ENCODE results near the gene C10orf88. TPM values are rescaled to one million over a fixed set of nuclear protein-coding genes. Genes with fewer than 3 reads are reported as not detected.

The C10orf88 gene
- total and polyA plus RNA-seq, 2 of the 13 experiments (the other 11 are each of a cell fraction or from before 2014, with no cell fraction given): 4.6 to 11.8 TPM

DNA sequence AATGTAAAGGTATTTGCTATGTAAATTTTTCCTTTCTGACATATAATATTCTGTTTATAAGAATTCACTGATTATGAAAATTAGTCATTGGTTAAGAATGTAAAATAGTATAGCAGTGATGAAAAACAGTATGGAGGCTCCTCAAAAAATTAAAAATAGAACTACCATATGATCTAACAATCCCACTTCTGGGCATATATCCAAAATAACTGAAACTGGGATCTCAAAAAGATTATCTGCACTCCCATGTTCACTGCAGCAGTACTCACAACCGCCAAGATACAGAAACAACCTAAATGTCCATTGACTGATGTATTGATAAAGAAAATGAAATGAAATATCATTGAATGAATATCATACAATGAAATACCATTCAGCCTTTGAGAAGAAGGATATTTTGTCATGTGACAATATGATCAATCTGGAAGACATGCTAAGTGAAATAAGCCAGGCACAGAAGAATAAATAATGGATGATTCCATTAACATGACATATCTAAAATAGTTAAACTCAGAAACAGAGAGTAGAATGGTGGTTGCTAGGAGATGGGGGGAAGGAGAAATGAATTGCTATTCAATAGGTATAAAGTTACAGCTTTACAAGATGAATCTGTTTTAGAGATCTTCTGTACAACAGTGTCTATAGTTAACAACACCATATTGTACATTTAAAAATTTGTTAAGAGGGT, 14.0 kb downstream of the C10orf88 start (continued):
- TF ChIP-seq DR1 (CRISPR knock-in tag; IDR thresholded peaks at IDR 0.05) (no peak), PLRG1 (conservative IDR thresholded peaks at IDR 0.05) (no peak), PRDM4 (CRISPR knock-in tag; IDR thresholded peaks at IDR 0.05; ENCODE audit: borderline replicate concordance) (no peak), MAFG (CRISPR knock-in tag; IDR thresholded peaks at IDR 0.05) (no peak), SUZ12 (IDR thresholded peaks at IDR 0.05; ENCODE audit: low read depth, low read length) (no peak)

DNA sequence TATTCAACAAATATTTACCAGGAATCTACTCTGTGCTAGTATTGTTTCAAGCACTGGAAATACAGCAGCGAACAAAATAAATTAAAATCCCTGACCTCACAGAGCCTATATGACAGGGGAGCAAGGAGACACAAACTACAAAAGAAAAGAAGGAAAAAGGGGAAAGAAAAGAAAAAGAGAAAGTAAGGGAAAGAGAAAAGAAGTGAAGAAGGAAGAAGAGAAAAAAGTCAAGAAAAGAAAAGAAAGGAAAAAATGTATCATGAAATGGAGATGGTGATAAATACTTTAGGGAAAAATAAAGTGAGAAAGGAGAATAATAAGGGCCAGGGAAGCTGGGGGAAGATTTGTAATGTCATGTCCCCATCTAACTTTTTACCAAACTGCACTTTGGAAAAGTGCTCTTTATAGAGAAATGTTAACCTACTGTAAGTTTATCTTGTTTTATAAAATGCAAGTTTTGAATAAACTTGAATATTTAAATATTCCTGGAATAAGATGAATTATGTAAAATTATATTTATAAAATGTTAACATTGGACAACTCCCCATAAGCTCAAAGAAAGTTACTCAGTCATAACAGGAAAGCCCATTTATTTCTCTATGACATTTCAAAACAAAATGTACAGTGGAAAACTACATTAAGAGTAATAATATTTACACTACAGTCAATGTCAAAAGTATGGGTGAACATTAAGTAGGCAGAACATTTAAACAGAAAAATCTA, 14.7 kb downstream of the C10orf88 start:
- H4K20me1 ChIP-seq (ENCODE audit: insufficient read depth, low read length): no peaks in the 10 kb centered on the region
- no peak overlapping the region for H3K4me2 ChIP-seq (ENCODE audit: low read depth, low read length)
- FAIRE-seq: no peak
- in situ Hi-C loops (cut with HindIII; ENCODE audit: extremely low pct_ligation_motif_present, low pct_unique_long_range_greater_than_20kb): no loop called here
- no peaks in the 10 kb centered on the region for H3K79me2 ChIP-seq (ENCODE audit: insufficient read depth, low read length)
- intact Hi-C loops (cut with micrococcal nuclease; ENCODE audit: unreplicated experiment): no loop called here
- no peaks in the 10 kb centered on the region for H3K4me1 ChIP-seq (ENCODE audit: insufficient read depth, low read length)
- TF ChIP-seq NCOA1 (CRISPR knock-in tag; IDR thresholded peaks at IDR 0.05) (no peak), PHF5A (CRISPR knock-in tag; IDR thresholded peaks at IDR 0.05; ENCODE audit: low read depth, unreplicated experiment) (no peak), SMAD9 (CRISPR knock-in tag; IDR thresholded peaks at IDR 0.05) (no peak), ZFP82 (CRISPR knock-in tag; IDR thresholded peaks at IDR 0.05; ENCODE audit: borderline replicate concordance) (no peak), TCF7L2 (IDR thresholded peaks at IDR 0.05; ENCODE audit: low read depth, low read length) (no peak), KLF16 (CRISPR knock-in tag; IDR thresholded peaks at IDR 0.05) (no peak), ZBTB1 (CRISPR knock-in tag; IDR thresholded peaks at IDR 0.05; ENCODE audit: borderline replicate concordance) (no peak), MXI1 (IDR thresholded peaks at IDR 0.05; ENCODE audit: borderline replicate concordance, low read depth, low read length) (no peak), ZNF841 (CRISPR knock-in tag; IDR thresholded peaks at IDR 0.05; ENCODE audit: borderline replicate concordance) (no peak)
- TF ChIP-seq, protein P1, sequence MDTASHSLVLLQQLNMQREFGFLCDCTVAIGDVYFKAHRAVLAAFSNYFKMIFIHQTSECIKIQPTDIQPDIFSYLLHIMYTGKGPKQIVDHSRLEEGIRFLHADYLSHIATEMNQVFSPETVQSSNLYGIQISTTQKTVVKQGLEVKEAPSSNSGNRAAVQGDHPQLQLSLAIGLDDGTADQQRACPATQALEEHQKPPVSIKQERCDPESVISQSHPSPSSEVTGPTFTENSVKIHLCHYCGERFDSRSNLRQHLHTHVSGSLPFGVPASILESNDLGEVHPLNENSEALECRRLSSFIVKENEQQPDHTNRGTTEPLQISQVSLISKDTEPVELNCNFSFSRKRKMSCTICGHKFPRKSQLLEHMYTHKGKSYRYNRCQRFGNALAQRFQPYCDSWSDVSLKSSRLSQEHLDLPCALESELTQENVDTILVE (CRISPR knock-in tag; IDR thresholded peaks at IDR 0.05): no peak
- TF ChIP-seq, protein P2, sequence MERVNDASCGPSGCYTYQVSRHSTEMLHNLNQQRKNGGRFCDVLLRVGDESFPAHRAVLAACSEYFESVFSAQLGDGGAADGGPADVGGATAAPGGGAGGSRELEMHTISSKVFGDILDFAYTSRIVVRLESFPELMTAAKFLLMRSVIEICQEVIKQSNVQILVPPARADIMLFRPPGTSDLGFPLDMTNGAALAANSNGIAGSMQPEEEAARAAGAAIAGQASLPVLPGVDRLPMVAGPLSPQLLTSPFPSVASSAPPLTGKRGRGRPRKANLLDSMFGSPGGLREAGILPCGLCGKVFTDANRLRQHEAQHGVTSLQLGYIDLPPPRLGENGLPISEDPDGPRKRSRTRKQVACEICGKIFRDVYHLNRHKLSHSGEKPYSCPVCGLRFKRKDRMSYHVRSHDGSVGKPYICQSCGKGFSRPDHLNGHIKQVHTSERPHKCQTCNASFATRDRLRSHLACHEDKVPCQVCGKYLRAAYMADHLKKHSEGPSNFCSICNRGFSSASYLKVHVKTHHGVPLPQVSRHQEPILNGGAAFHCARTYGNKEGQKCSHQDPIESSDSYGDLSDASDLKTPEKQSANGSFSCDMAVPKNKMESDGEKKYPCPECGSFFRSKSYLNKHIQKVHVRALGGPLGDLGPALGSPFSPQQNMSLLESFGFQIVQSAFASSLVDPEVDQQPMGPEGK (CRISPR knock-in tag; IDR thresholded peaks at IDR 0.05): no peak
- H3K9me3 ChIP-seq (ENCODE audit: low read length): no peaks in the 10 kb centered on the region
- H2AFZ ChIP-seq (ENCODE audit: low read length): no peak overlapping the region
- no peak for DNase-seq (ENCODE audit: low spot score)
- no TSS peak for BruUV-seq (replicated peaks)
- no peak for ATAC-seq
- WGBS (ENCODE audit: low lambda C conversion rate): 98% methylated on average over 1 of the region's 1 CpG
- H3K27me3 ChIP-seq (ENCODE audit: control insufficient read depth in 1 of 2, insufficient read depth in 2 of 2, low read length in 2 of 2): no peaks in the 10 kb centered on the region
- no peak overlapping the region for H3K9ac ChIP-seq (ENCODE audit: insufficient read depth, low read depth, low read length)
- ChIA-PET CTCF (ENCODE audit: low intra/inter-chr PET ratio, low total read pairs) (no interaction called here), POLR2A (no interaction called here)
- no peak overlapping the region for H3K4me3 ChIP-seq (replicated peaks in 1 of 3; ENCODE audit: insufficient read depth in 1 of 3, low read depth in 2 of 3, low read length in 3 of 3)
- no peak overlapping the region for H3K27ac ChIP-seq (ENCODE audit: extremely low read length, insufficient read depth, low read length)
- peaks cover 3 to 24% of the 10 kb centered on the region in 2 experiments; a peak in 4 of 5 replicates for H3K36me3 ChIP-seq (replicated peaks in 1 of 2; ENCODE audit: control insufficient read depth in 1 of 2, insufficient read depth in 2 of 2, low read length in 2 of 2)

Data from HepG2 (cell line).